ENCODE measurements around the gene COLGALT1. TPM values are rescaled to one million over a fixed set of nuclear protein-coding genes. Genes with fewer than 3 reads are reported as not detected.
A peak's percentile ranks its signal among the peaks of the same experiment; 100 is the strongest.

COLGALT1 gene
- total and polyA plus RNA-seq, 7 experiments from 2014 or later = 13.2 to 70.6 (median 57.6) TPM

GRCh38 chr19:17602217-17602616 lies 46.8 kb downstream of the COLGALT1 start:
- no peaks in the 10 kb centered on the region for H3K9me3 ChIP-seq (ENCODE audit: control insufficient read depth in 2 of 3, low read length in 3 of 3)
- peaks cover 2 to 7% of the 10 kb centered on the region in 2 donors for H3K4me1 ChIP-seq (ENCODE audit: control insufficient read depth in 2 of 2, insufficient read depth in 2 of 2, low read length in 2 of 2)
- ATAC-seq = no peak
- H3K4me3 ChIP-seq (ENCODE audit: low read length) = no peak overlapping the region
- CTCF ChIA-PET = no interaction called here
- H3K36me3 Mint-ChIP-seq = no peaks in the 10 kb centered on the region
- no peak overlapping the region for H3K4me3 Mint-ChIP-seq
- no peak overlapping the region for H3K27ac Mint-ChIP-seq
- DNase-seq = no peak
- no peaks in the 10 kb centered on the region for H3K36me3 ChIP-seq (ENCODE audit: control insufficient read depth in 2 of 3, insufficient read depth in 3 of 3, low read length in 3 of 3)
- POLR2A ChIA-PET = no interaction called here
- H3K27me3 Mint-ChIP-seq = peaks cover 31 to 46% (median 40%) of the 10 kb centered on the region in 5 donors
- no peaks in the 10 kb centered on the region for H3K27me3 ChIP-seq (ENCODE audit: control insufficient read depth in 2 of 2, insufficient read depth in 2 of 2, low read length in 2 of 2)
- peaks cover 0 to 14% (median 10%) of the 10 kb centered on the region in 7 donors for H3K4me1 Mint-ChIP-seq
- intact Hi-C loops (cut with micrococcal nuclease) = no loop called here
- H3K27ac ChIP-seq (ENCODE audit: low read depth, low read length) = no peak overlapping the region
- H3K9me3 Mint-ChIP-seq = peaks cover 0 to 2% (median 0%) of the 10 kb centered on the region in 11 donors

- ATAC-seq = no peak
- Histone ChIP-seq H3K36me3 (ENCODE audit: control insufficient read depth in 2 of 3, insufficient read depth in 3 of 3, low read length in 3 of 3) (no peaks in the 10 kb centered on the region), H3K27ac (ENCODE audit: low read depth, low read length) (no peak overlapping the region), H3K4me3 (ENCODE audit: low read length) (no peak overlapping the region), H3K27me3 (ENCODE audit: control insufficient read depth in 2 of 2, insufficient read depth in 2 of 2, low read length in 2 of 2) (no peaks in the 10 kb centered on the region), H3K9me3 (ENCODE audit: control insufficient read depth in 2 of 3, low read length in 3 of 3) (no peaks in the 10 kb centered on the region), H3K4me1 (ENCODE audit: control insufficient read depth in 2 of 2, insufficient read depth in 2 of 2, low read length in 2 of 2) (peaks cover 2 to 7% of the 10 kb centered on the region in 2 donors)
- intact Hi-C loops (cut with micrococcal nuclease) = no loop called here
- Mint-ChIP-seq H3K4me1 (peaks cover 0 to 14% (median 12%) of the 10 kb centered on the region in 7 donors), H3K9me3 (peaks cover 0 to 2% (median 0%) of the 10 kb centered on the region in 11 donors), H3K36me3 (no peaks in the 10 kb centered on the region), H3K4me3 (peak overlapping the region in 1 of 10 donors; percentile 9), H3K27me3 (peaks cover 31 to 46% (median 40%) of the 10 kb centered on the region in 5 donors), H3K27ac (no peak overlapping the region)
- ChIA-PET POLR2A (interaction anchor here (0.7 kb wide), 1 partner anchor 1766 kb away, joined by 3 read pairs; no protein-coding TSS in a partner anchor), CTCF (no interaction called here)
- no peak for DNase-seq
These were observed 47.5 kb downstream of the COLGALT1 start for GRCh38 chr19:17602872-17603510.

GRCh38 chr19:17604372-17605025 lies 49.0 kb downstream of the COLGALT1 start:
- ATAC-seq = no peak
- Histone ChIP-seq H3K4me3 (ENCODE audit: low read length) (no peak overlapping the region), H3K27ac (ENCODE audit: low read depth, low read length) (no peak overlapping the region), H3K4me1 (ENCODE audit: control insufficient read depth in 2 of 2, insufficient read depth in 2 of 2, low read length in 2 of 2) (peaks cover 2 to 7% of the 10 kb centered on the region in 2 donors), H3K36me3 (ENCODE audit: control insufficient read depth in 2 of 3, insufficient read depth in 3 of 3, low read length in 3 of 3) (no peaks in the 10 kb centered on the region), H3K27me3 (ENCODE audit: control insufficient read depth in 2 of 2, insufficient read depth in 2 of 2, low read length in 2 of 2) (no peaks in the 10 kb centered on the region), H3K9me3 (ENCODE audit: control insufficient read depth in 2 of 3, low read length in 3 of 3) (no peaks in the 10 kb centered on the region)
- CTCF ChIA-PET = interaction anchor here (0.7 to 1.1 kb wide), 2 partner anchors 9 to 334 kb away, joined by 4 read pairs; no protein-coding TSS in a partner anchor
- Mint-ChIP-seq H3K36me3 (no peaks in the 10 kb centered on the region), H3K27me3 (peaks cover 31 to 46% (median 40%) of the 10 kb centered on the region in 5 donors), H3K4me3 (peak overlapping the region in 6 of 10 donors; percentile 2 to 63 (median 33)), H3K9me3 (peaks cover 0 to 4% (median 0%) of the 10 kb centered on the region in 11 donors), H3K4me1 (peaks cover 0 to 14% (median 12%) of the 10 kb centered on the region in 7 donors), H3K27ac (peak overlapping the region in 2 of 9 donors; percentile 52 to 84)
- intact Hi-C loops (cut with micrococcal nuclease) = loop anchor here in 1 of 2 donors (5.0 kb wide), 1 partner anchor 328 kb away; the partner anchor contains the start of gene CCDC124
- no peak for DNase-seq
- POLR2A ChIA-PET = no interaction called here

GRCh38 chr19:17605117-17605516 lies 49.7 kb downstream of the COLGALT1 start:
- H3K36me3 ChIP-seq (ENCODE audit: control insufficient read depth in 2 of 3, insufficient read depth in 3 of 3, low read length in 3 of 3) = no peaks in the 10 kb centered on the region
- Mint-ChIP-seq H3K4me1 (peaks cover 0 to 14% (median 12%) of the 10 kb centered on the region in 7 donors), H3K36me3 (no peaks in the 10 kb centered on the region), H3K9me3 (peaks cover 0 to 5% (median 0%) of the 10 kb centered on the region in 11 donors), H3K27me3 (peaks cover 31 to 46% (median 40%) of the 10 kb centered on the region in 5 donors), H3K4me3 (peak overlapping the region in 6 of 10 donors; percentile 32 to 63 (median 38)), H3K27ac (no peak overlapping the region)
- no peak overlapping the region for H3K4me3 ChIP-seq (ENCODE audit: low read length)
- ChIA-PET POLR2A (no interaction called here), CTCF (no interaction called here)
- no peak for DNase-seq
- no peaks in the 10 kb centered on the region for H3K27me3 ChIP-seq (ENCODE audit: control insufficient read depth in 2 of 2, insufficient read depth in 2 of 2, low read length in 2 of 2)
- H3K4me1 ChIP-seq (ENCODE audit: control insufficient read depth in 2 of 2, insufficient read depth in 2 of 2, low read length in 2 of 2) = peaks cover 2 to 7% of the 10 kb centered on the region in 2 donors
- no peak overlapping the region for H3K27ac ChIP-seq (ENCODE audit: low read depth, low read length)
- no peaks in the 10 kb centered on the region for H3K9me3 ChIP-seq (ENCODE audit: control insufficient read depth in 2 of 3, low read length in 3 of 3)
- intact Hi-C loops (cut with micrococcal nuclease) = loop anchor here in 1 of 2 donors (5.0 kb wide), 1 partner anchor 327 kb away; the partner anchor contains the start of gene CCDC124
- ATAC-seq = no peak

- peak overlapping the region; percentile 63 for H3K4me3 ChIP-seq (ENCODE audit: low read length)
- intact Hi-C loops (cut with micrococcal nuclease) = loop anchor here in 1 of 2 donors (1.0 to 5.0 kb wide), 4 partner anchors 178 to 326 kb away; partner anchors contain the start of genes CCDC124 and JAK3
- Mint-ChIP-seq H3K36me3 (no peaks in the 10 kb centered on the region), H3K9me3 (peaks cover 0 to 5% (median 0%) of the 10 kb centered on the region in 11 donors), H3K27ac (peak overlapping the region in 7 of 9 donors; percentile 63 to 84 (median 74)), H3K27me3 (peaks cover 29 to 46% (median 34%) of the 10 kb centered on the region in 5 donors), H3K4me3 (peak overlapping the region; percentile 64 to 91 (median 81)), H3K4me1 (peaks cover 0 to 14% (median 11%) of the 10 kb centered on the region in 7 donors)
- peak; percentile 96 for ATAC-seq
- H3K9me3 ChIP-seq (ENCODE audit: control insufficient read depth in 2 of 3, low read length in 3 of 3) = no peaks in the 10 kb centered on the region
- H3K27ac ChIP-seq (ENCODE audit: low read depth, low read length) = peak overlapping the region; percentile 48
- H3K4me1 ChIP-seq (ENCODE audit: control insufficient read depth in 2 of 2, insufficient read depth in 2 of 2, low read length in 2 of 2) = peaks cover 2 to 7% of the 10 kb centered on the region in 2 donors
- no peaks in the 10 kb centered on the region for H3K27me3 ChIP-seq (ENCODE audit: control insufficient read depth in 2 of 2, insufficient read depth in 2 of 2, low read length in 2 of 2)
- peak; percentile 72 to 93 (median 87) for DNase-seq
- ChIA-PET CTCF (interaction anchor here (0.7 to 1.5 kb wide), 2 partner anchors 11 to 291 kb away, joined by 3 to 6 read pairs; no protein-coding TSS in a partner anchor), POLR2A (no interaction called here)
- no peaks in the 10 kb centered on the region for H3K36me3 ChIP-seq (ENCODE audit: control insufficient read depth in 2 of 3, insufficient read depth in 3 of 3, low read length in 3 of 3)
These were observed 50.5 kb downstream of the COLGALT1 start for GRCh38 chr19:17605761-17606589.

All from naive thymus-derived CD4-positive, alpha-beta T cell (primary cell).